HL-60 (cell line): ENCODE measurements around the gene DLG3.

ENCODE experiments used
- DNase-seq, 2 experiments: peaks; one replicate each; pipeline ENCODE4 v3.0.0-alpha.2; 2010 to 2020; ENCODE audit warnings: low read depth in 1 of 2, low spot score in 1 of 2
- H3K27ac ChIP-seq: fragments of 250-450 bp; sonication (Bioruptor Pico); replicated peaks from 2 replicates; pipeline ENCODE4 v1.5.1; 2020; ENCODE audit warnings: mild to moderate bottlenecking, moderate library complexity
- H3K27me3 ChIP-seq: fragments of 250-450 bp; sonication (Bioruptor Pico); 2 replicates; pipeline ENCODE4 v1.5.1; 2021; ENCODE audit warnings: mild to moderate bottlenecking, moderate library complexity; ENCODE audit not compliant: insufficient read depth, poor library complexity, severe bottlenecking
- H3K4me3 ChIP-seq: replicated peaks from 2 replicates; pipeline ENCODE4 v1.5.1; 2011; ENCODE audit warnings: mild to moderate bottlenecking, control low read depth, low read length; ENCODE audit not compliant: insufficient read depth
- CTCF ChIP-seq: IDR thresholded peaks from one replicate; pipeline ENCODE4 v1.5.1; 2011; ENCODE audit warnings: low read length, control low read depth, inconsistent platforms; ENCODE audit not compliant: insufficient read depth
- GABPA ChIP-seq: IDR thresholded peaks from 2 replicates; pipeline ENCODE4 v1.6.1; 2012; ENCODE audit warnings: low read depth
- POLR2AphosphoS5 ChIP-seq: IDR thresholded peaks from 2 replicates; pipeline ENCODE4 v1.6.1; 2012; ENCODE audit warnings: low read depth
- REST ChIP-seq: IDR thresholded peaks from 2 replicates; pipeline ENCODE4 v1.6.1; 2012; ENCODE audit warnings: low read depth; ENCODE audit not compliant: insufficient replicate concordance
- SPI1 ChIP-seq: IDR thresholded peaks from 2 replicates; pipeline ENCODE4 v1.6.1; 2012; ENCODE audit warnings: low read depth, mild to moderate bottlenecking, borderline replicate concordance

DLG3 gene

GRCh38 chrX:70421618-70422017 lies 23.0 kb upstream of the DLG3 start:
- no peak overlapping the region for H3K4me3 ChIP-seq
- H3K27ac ChIP-seq = no peak overlapping the region
- TF ChIP-seq SPI1 (no peak), GABPA (no peak), REST (no peak), POLR2AphosphoS5 (no peak), CTCF (no peak)
- no peak for DNase-seq
- no peaks in the 10 kb centered on the region for H3K27me3 ChIP-seq

GRCh38 chrX:70422851-70423341 lies 21.7 kb upstream of the DLG3 start, which contains the start of gene GDPD2:
Gene GDPD2, plus strand, starts transcription at chrX:70423314. Its CDS starts 1,671 bp downstream, at chrX:70424985.
- no peak within 1 kb of the TSS for H3K4me3 ChIP-seq
- no peak within 1 kb of the TSS for H3K27ac ChIP-seq
- no peaks in the 10 kb centered on the region for H3K27me3 ChIP-seq
- TF ChIP-seq REST (no peak), POLR2AphosphoS5 (no peak), GABPA (no peak), CTCF (no peak), SPI1 (no peak)
- DNase-seq = peak in 1 of 2 experiments; percentile 9

- TF ChIP-seq REST (no peak), GABPA (no peak), CTCF (no peak), SPI1 (no peak), POLR2AphosphoS5 (no peak)
Measured at GRCh38 chrX:70423936-70424675, 20.5 kb upstream of the DLG3 start.

More at GRCh38 chrX:70423936-70424675, 20.5 kb upstream of the DLG3 start:
- Histone ChIP-seq H3K27ac (no peak overlapping the region), H3K27me3 (no peaks in the 10 kb centered on the region), H3K4me3 (no peak overlapping the region)
- DNase-seq = no peak
